ENCODE data around the gene BRAF.

The BRAF gene

GRCh38 chr7:140866926-140867325 lies 57.8 kb downstream of the BRAF start:
- no peak for TF ChIP-seq CTCF (IDR thresholded peaks at IDR 0.05; ENCODE audit: low read depth, low read length)
- no peak overlapping the region for H3K4me3 ChIP-seq (ENCODE audit: low read depth, low read length)
- DNase-seq (ENCODE audit: low read depth, low spot score) = no peak
- in situ Hi-C loops (cut with HindIII; ENCODE audit: low sequenced_read_pairs) = no loop called here

GRCh38 chr7:140864732-140865131 lies 60.0 kb downstream of the BRAF start:
- DNase-seq (ENCODE audit: low read depth, low spot score) = no peak
- no peak for TF ChIP-seq CTCF (IDR thresholded peaks at IDR 0.05; ENCODE audit: low read depth, low read length)
- no peak overlapping the region for H3K4me3 ChIP-seq (ENCODE audit: low read depth, low read length)
- in situ Hi-C loops (cut with HindIII; ENCODE audit: low sequenced_read_pairs) = no loop called here

GRCh38 chr7:140863867-140864266 lies 60.9 kb downstream of the BRAF start:
- in situ Hi-C loops (cut with HindIII; ENCODE audit: low sequenced_read_pairs) = no loop called here
- TF ChIP-seq CTCF (IDR thresholded peaks at IDR 0.05; ENCODE audit: low read depth, low read length) = no peak
- DNase-seq (ENCODE audit: low read depth, low spot score) = no peak
- no peak overlapping the region for H3K4me3 ChIP-seq (ENCODE audit: low read depth, low read length)

- DNase-seq (ENCODE audit: low read depth, low spot score) = no peak
- no peak for TF ChIP-seq CTCF (IDR thresholded peaks at IDR 0.05; ENCODE audit: low read depth, low read length)
- no peak overlapping the region for H3K4me3 ChIP-seq (ENCODE audit: low read depth, low read length)
- in situ Hi-C loops (cut with HindIII; ENCODE audit: low sequenced_read_pairs) = no loop called here
Observed at GRCh38 chr7:140863184-140863583, 61.5 kb downstream of the BRAF start.

GRCh38 chr7:140857048-140857447 lies 67.7 kb downstream of the BRAF start:
- no peak for TF ChIP-seq CTCF (IDR thresholded peaks at IDR 0.05; ENCODE audit: low read depth, low read length)
- DNase-seq (ENCODE audit: low read depth, low spot score) = peak; percentile 8
- in situ Hi-C loops (cut with HindIII; ENCODE audit: low sequenced_read_pairs) = no loop called here
- no peak overlapping the region for H3K4me3 ChIP-seq (ENCODE audit: low read depth, low read length)

- in situ Hi-C loops (cut with HindIII; ENCODE audit: low sequenced_read_pairs) = no loop called here
- peak; percentile 2 for DNase-seq (ENCODE audit: low read depth, low spot score)
- H3K4me3 ChIP-seq (ENCODE audit: low read depth, low read length) = no peak overlapping the region
- no peak for TF ChIP-seq CTCF (IDR thresholded peaks at IDR 0.05; ENCODE audit: low read depth, low read length)
Observed at GRCh38 chr7:140841166-140841715, 83.5 kb downstream of the BRAF start.

GRCh38 chr7:140831724-140832123 lies 93.0 kb downstream of the BRAF start:
- TF ChIP-seq CTCF (IDR thresholded peaks at IDR 0.05; ENCODE audit: low read depth, low read length) = no peak
- in situ Hi-C loops (cut with HindIII; ENCODE audit: low sequenced_read_pairs) = no loop called here
- DNase-seq (ENCODE audit: low read depth, low spot score) = no peak
- no peak overlapping the region for H3K4me3 ChIP-seq (ENCODE audit: low read depth, low read length)
